HG03060 (cell line): ENCODE results near the gene SAP25.

ENCODE experiments used
- ATAC-seq: cut with Tn5 transposase; IDR thresholded peaks from one replicate; pipeline ENCODE4 v1.9.1; 2021; ENCODE audit warnings: low read depth, moderate number of reproducible peaks; ENCODE audit not compliant: unreplicated experiment

Gene SAP25

GRCh38 chr7:100573691-100574361 lies at the start of gene SAP25:
Gene SAP25, minus strand, starts transcription at chr7:100573900. Its CDS starts 158 bp downstream, at chr7:100573742.
- no peak for ATAC-seq

- no peak for ATAC-seq
Measured at GRCh38 chr7:100621554-100621953, 47.9 kb upstream of the SAP25 start.

- ATAC-seq = no peak
Measured at GRCh38 chr7:100620804-100621203, 47.1 kb upstream of the SAP25 start.

GRCh38 chr7:100620239-100620638 lies 46.5 kb upstream of the SAP25 start:
- no peak for ATAC-seq

GRCh38 chr7:100614308-100614861 lies 40.7 kb upstream of the SAP25 start:
- ATAC-seq = no peak

- ATAC-seq = no peak
Measured at GRCh38 chr7:100613412-100614175, 39.9 kb upstream of the SAP25 start.

- no peak for ATAC-seq
Measured at GRCh38 chr7:100612730-100613390, 39.2 kb upstream of the SAP25 start.

GRCh38 chr7:100611983-100612729 lies 38.5 kb upstream of the SAP25 start, which contains the start of gene MOSPD3:
Gene MOSPD3, plus strand, starts transcription at chr7:100612540. Its CDS starts 252 bp downstream, at chr7:100612792.
- peak; percentile 93 for ATAC-seq

GRCh38 chr7:100609958-100610357 lies 36.3 kb upstream of the SAP25 start:
- no peak for ATAC-seq

- ATAC-seq = no peak
Measured at GRCh38 chr7:100607111-100607510, 33.4 kb upstream of the SAP25 start.

GRCh38 chr7:100606313-100606712 lies 32.6 kb upstream of the SAP25 start:
- ATAC-seq = no peak

- ATAC-seq = no peak
Measured at GRCh38 chr7:100604976-100605911, 31.5 kb upstream of the SAP25 start.

GRCh38 chr7:100604028-100604975 lies 30.6 kb upstream of the SAP25 start:
- no peak for ATAC-seq

- ATAC-seq = no peak
Measured at GRCh38 chr7:100603726-100604027, 30.0 kb upstream of the SAP25 start.

- ATAC-seq = no peak
Measured at GRCh38 chr7:100602889-100603725, 29.4 kb upstream of the SAP25 start.

GRCh38 chr7:100600730-100601038 lies 27.0 kb upstream of the SAP25 start:
- no peak for ATAC-seq

GRCh38 chr7:100599911-100600729 lies 26.4 kb upstream of the SAP25 start:
- ATAC-seq = no peak
